GM19438 (cell line): Measurements from ENCODE around the gene ZNF346.

Experiments
- ATAC-seq: cut with Tn5 transposase; IDR thresholded peaks from one replicate; pipeline ENCODE4 v1.9.1; 2021; ENCODE audit warnings: low read depth; ENCODE audit not compliant: unreplicated experiment

The ZNF346 gene

GRCh38 chr5:177064500-177065277 lies 42.2 kb downstream of the ZNF346 start:
- no peak for ATAC-seq

GRCh38 chr5:177065491-177065890 lies 43.0 kb downstream of the ZNF346 start:
- ATAC-seq: no peak

- no peak for ATAC-seq
These were observed 43.7 kb downstream of the ZNF346 start for GRCh38 chr5:177066224-177066623.

- ATAC-seq: no peak
These were observed 45.0 kb downstream of the ZNF346 start for GRCh38 chr5:177067503-177067902.

GRCh38 chr5:177070536-177071191 lies 48.2 kb downstream of the ZNF346 start:
- no peak for ATAC-seq

- ATAC-seq: peak; percentile 76
These were observed 49.3 kb downstream of the ZNF346 start for GRCh38 chr5:177071666-177072385.

- no peak for ATAC-seq
These were observed 54.8 kb downstream of the ZNF346 start for GRCh38 chr5:177077335-177077734.

- no peak for ATAC-seq
These were observed 57.1 kb downstream of the ZNF346 start for GRCh38 chr5:177079606-177080005.

- no peak for ATAC-seq
These were observed 57.8 kb downstream of the ZNF346 start for GRCh38 chr5:177080265-177080664.

GRCh38 chr5:177081859-177082258 lies 59.4 kb downstream of the ZNF346 start:
- no peak for ATAC-seq

- ATAC-seq: no peak
These were observed 60.9 kb downstream of the ZNF346 start for GRCh38 chr5:177083357-177083756.

GRCh38 chr5:177084175-177084574 lies 61.7 kb downstream of the ZNF346 start:
- no peak for ATAC-seq

GRCh38 chr5:177085985-177086653 lies 63.6 kb downstream of the ZNF346 start:
- ATAC-seq: no peak

GRCh38 chr5:177086654-177087397 lies 64.3 kb downstream of the ZNF346 start, which contains the start of gene FGFR4:
TSS of gene FGFR4 (plus strand) at chr5:177086915. CDS start at chr5:177089603, 2,688 bp downstream.
- peak; percentile 78 for ATAC-seq

- no peak for ATAC-seq
These were observed 65.0 kb downstream of the ZNF346 start for GRCh38 chr5:177087398-177088005.

GRCh38 chr5:177089127-177089526 lies 66.6 kb downstream of the ZNF346 start:
- no peak for ATAC-seq

- no peak for ATAC-seq
These were observed 67.5 kb downstream of the ZNF346 start for GRCh38 chr5:177089825-177090641.

- no peak for ATAC-seq
These were observed 68.3 kb downstream of the ZNF346 start for GRCh38 chr5:177090813-177091212.

GRCh38 chr5:177091232-177091631 lies 68.7 kb downstream of the ZNF346 start:
- no peak for ATAC-seq
